ENCODE data around the gene COX4I2. TPM values are rescaled to one million over a fixed set of nuclear protein-coding genes. Genes with fewer than 3 reads are reported as not detected.

COX4I2 gene
- total and polyA plus RNA-seq, 2 of the 4 experiments (the other 2 are of a cell fraction), result not detected

DNA sequence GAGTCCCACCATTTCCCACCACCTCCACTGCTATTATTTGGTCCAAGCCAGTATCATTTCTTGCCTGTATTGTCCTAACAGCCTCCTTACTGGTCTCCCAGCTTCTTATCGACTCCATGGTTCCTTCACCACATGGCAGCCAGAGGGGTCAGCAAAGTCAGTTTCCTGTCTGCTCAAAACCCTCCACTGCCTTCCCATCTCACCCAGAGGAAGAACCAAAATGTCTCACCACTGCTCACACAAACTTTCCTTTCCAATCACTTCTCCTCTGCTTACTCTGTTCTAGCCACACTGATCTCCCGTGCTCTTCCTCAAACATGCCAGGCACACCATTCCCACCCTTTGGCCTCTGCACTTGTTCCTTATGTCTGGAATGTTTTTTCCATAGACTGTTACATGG, 45.2 kb downstream of the COX4I2 start:
- Histone ChIP-seq H4K8ac (ENCODE audit: low read depth in 2 of 2, low read length in 2 of 2) (0 out of 4 replicates have a peak overlapping the region, but pooled peaks of 1 of the 2 experiments have one; percentile 22), H3K4me1 (ENCODE audit: control insufficient read depth, insufficient read depth, low read length) (peaks cover 15% of the 10 kb centered on the region), H3K4ac (ENCODE audit: low read depth, low read length) (peak overlapping the region; percentile 25), H3K4me2 (ENCODE audit: low read depth, low read length) (no peak overlapping the region), H3K18ac (ENCODE audit: low read depth, low read length) (no peak overlapping the region), H3K9ac (ENCODE audit: low read depth, low read length) (no peak overlapping the region), H3K23ac (ENCODE audit: low read depth, low read length) (peak overlapping the region; percentile 4; the same call in 1 of the 2 replicates), H3K27me3 (ENCODE audit: control insufficient read depth, insufficient read depth, low read length) (no peaks in the 10 kb centered on the region), H2BK20ac (ENCODE audit: low read depth, low read length) (no peak overlapping the region), H3K56ac (ENCODE audit: extremely low read depth, insufficient read depth, low read length) (no peak overlapping the region), H2AFZ (replicated peaks; ENCODE audit: low read length, poor library complexity) (no peak overlapping the region), H4K20me1 (ENCODE audit: insufficient read depth, low read length) (peaks cover 29% of the 10 kb centered on the region; the same call in 1 of the 2 replicates), H2BK120ac (ENCODE audit: low read depth, low read length) (no peak overlapping the region), H3K14ac (replicated peaks; ENCODE audit: low read depth, low read length) (peak overlapping the region; percentile 64), H3K9me1 (ENCODE audit: insufficient read depth, low read length) (peaks cover 32% of the 10 kb centered on the region), H3K36me3 (ENCODE audit: control insufficient read depth, insufficient read depth, low read length) (peaks cover 22% of the 10 kb centered on the region), H2AK5ac (ENCODE audit: low read depth, low read length) (no peak overlapping the region), H2BK5ac (ENCODE audit: low read depth, low read length, poor library complexity, severe bottlenecking) (no peak overlapping the region), H4K91ac (ENCODE audit: insufficient read depth, low read depth, low read length) (no peak overlapping the region), H2AK9ac (replicated peaks; ENCODE audit: low read depth, low read length, poor library complexity) (no peak overlapping the region), H2BK15ac (ENCODE audit: low read depth, low read length) (no peak overlapping the region), H3K27ac (ENCODE audit: insufficient read depth, low read length) (no peak overlapping the region), H3K9me3 (ENCODE audit: control insufficient read depth, insufficient read depth, low read length) (no peaks in the 10 kb centered on the region), H3K79me1 (ENCODE audit: low read depth in 1 of 2, low read length in 2 of 2) (peaks cover 52 to 92% of the 10 kb centered on the region in 2 experiments), H4K5ac (ENCODE audit: low read depth, low read length) (no peak overlapping the region), H3K4me3 (ENCODE audit: insufficient read depth, low read depth, low read length) (no peak overlapping the region)
- WGBS, 2 experiments (ENCODE audit: extremely low coverage in 2 of 2, insufficient read length in 1 of 2), result 80% methylated on average over 2 of the region's 2 CpGs; no CpG with 5 or more reads in 1 of the 2 experiments
- no peak for DNase-seq
- ATAC-seq (ENCODE audit: low read depth), result no peak
- in situ Hi-C loops (cut with MboI; ENCODE audit: low sequenced_read_pairs) (no loop called here), dilution Hi-C loops (cut with HindIII; ENCODE audit: low sequenced_read_pairs, unreplicated experiment) (no loop called here), intact Hi-C loops (cut with micrococcal nuclease) (no loop called here)
- CTCF ChIA-PET, result no interaction called here
- TF ChIP-seq RCOR1 (IDR thresholded peaks at IDR 0.05; ENCODE audit: insufficient replicate concordance, low read length), result no peak
- no peak for TF ChIP-seq CEBPB (IDR thresholded peaks at IDR 0.05; ENCODE audit: low read depth, low read length)
- no peak for TF ChIP-seq MXI1 (IDR thresholded peaks at IDR 0.05; ENCODE audit: borderline replicate concordance, low read depth, low read length)
- TF ChIP-seq, protein P1, sequence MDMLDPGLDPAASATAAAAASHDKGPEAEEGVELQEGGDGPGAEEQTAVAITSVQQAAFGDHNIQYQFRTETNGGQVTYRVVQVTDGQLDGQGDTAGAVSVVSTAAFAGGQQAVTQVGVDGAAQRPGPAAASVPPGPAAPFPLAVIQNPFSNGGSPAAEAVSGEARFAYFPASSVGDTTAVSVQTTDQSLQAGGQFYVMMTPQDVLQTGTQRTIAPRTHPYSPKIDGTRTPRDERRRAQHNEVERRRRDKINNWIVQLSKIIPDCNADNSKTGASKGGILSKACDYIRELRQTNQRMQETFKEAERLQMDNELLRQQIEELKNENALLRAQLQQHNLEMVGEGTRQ (IDR thresholded peaks at IDR 0.05; ENCODE audit: low read depth, low read length), result no peak
- no peak for TF ChIP-seq POLR2A (IDR thresholded peaks at IDR 0.05; ENCODE audit: low read depth, low read length)
- no peak for TF ChIP-seq FOS (IDR thresholded peaks at IDR 0.05; ENCODE audit: low read depth, low read length)
- BruUV-seq (replicated peaks), result no TSS peak
- POLR2A ChIA-PET (ENCODE audit: unreplicated experiment), result no interaction called here
